MM.1S (cell line): ENCODE data around the gene SGSM1.

Experiments
- EZH2 ChIP-seq: fragments of 300-600 bp; sonication (generic); optimal IDR thresholded peaks from 2 replicates; pipeline ENCODE3; 2017; ENCODE audit warnings: low read depth, mild to moderate bottlenecking, antibody characterized with exemption, low read length, mixed read lengths
- TF ChIP-seq, protein P1 (sequence below): fragments of 300-600 bp; sonication (generic); IDR thresholded peaks from 2 replicates; pipeline ENCODE4 v1.5.1; 2016; ENCODE audit warnings: antibody characterized with exemption, low read length, mixed read lengths

- TF ChIP-seq, protein P1, sequence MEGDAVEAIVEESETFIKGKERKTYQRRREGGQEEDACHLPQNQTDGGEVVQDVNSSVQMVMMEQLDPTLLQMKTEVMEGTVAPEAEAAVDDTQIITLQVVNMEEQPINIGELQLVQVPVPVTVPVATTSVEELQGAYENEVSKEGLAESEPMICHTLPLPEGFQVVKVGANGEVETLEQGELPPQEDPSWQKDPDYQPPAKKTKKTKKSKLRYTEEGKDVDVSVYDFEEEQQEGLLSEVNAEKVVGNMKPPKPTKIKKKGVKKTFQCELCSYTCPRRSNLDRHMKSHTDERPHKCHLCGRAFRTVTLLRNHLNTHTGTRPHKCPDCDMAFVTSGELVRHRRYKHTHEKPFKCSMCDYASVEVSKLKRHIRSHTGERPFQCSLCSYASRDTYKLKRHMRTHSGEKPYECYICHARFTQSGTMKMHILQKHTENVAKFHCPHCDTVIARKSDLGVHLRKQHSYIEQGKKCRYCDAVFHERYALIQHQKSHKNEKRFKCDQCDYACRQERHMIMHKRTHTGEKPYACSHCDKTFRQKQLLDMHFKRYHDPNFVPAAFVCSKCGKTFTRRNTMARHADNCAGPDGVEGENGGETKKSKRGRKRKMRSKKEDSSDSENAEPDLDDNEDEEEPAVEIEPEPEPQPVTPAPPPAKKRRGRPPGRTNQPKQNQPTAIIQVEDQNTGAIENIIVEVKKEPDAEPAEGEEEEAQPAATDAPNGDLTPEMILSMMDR = peak; percentile 28
- no peak for TF ChIP-seq EZH2
Observed at GRCh38 chr22:24937114-24937513, 131.1 kb downstream of the SGSM1 start.
